ENCODE data around the gene VSIR.
A peak's percentile ranks its signal among the peaks of the same experiment; 100 is the strongest.

VSIR gene

DNA sequence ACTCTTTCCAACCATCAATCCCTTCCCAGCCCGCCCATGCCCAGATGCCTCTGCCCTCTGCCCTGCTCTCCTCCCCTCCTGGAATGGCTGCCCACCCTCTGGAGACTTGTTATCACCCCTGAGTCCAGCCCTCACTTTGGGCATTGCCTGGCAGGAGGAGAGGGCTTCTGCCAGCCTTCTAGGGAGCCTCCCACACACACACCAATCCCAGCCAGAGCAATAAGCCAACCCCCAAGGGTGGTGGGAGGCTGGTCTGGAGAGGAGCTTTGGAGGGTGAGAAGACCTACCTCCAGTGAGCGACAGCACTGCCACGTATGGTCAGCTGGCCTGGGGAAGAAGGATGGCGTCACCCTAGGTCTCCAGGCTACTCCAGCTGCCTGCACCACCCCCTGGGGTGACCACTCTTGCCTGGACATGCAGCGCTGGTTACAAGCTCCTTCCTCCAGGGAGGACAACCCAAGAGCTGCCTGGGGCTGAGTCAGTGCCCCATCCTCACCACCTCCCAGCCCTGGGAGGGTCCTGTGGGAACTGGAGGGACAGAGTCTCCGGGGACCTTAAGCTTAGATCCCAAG is 62.2 kb downstream of the VSIR start:
- no peak for DNase-seq

DNA sequence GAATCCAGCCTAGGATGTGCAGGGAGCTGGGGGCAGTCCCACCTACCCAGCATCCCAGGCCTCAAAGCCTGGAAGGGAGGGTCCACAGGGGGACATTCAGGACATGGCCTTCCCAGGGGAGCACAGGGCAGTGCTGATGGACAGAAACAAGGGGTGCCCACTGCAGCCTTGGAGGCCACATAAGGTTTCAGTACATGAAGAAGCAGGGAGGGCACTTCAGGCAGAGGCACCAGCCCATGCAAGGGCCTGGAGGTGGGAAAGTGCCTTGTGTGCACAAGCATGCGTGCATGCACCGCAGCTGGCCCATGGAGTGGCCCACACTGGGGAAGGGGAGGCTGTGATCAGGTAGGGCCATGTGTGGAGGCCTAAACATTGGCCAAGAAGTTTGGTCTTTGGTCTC is 62.8 kb downstream of the VSIR start:
- no peak for DNase-seq

DNA sequence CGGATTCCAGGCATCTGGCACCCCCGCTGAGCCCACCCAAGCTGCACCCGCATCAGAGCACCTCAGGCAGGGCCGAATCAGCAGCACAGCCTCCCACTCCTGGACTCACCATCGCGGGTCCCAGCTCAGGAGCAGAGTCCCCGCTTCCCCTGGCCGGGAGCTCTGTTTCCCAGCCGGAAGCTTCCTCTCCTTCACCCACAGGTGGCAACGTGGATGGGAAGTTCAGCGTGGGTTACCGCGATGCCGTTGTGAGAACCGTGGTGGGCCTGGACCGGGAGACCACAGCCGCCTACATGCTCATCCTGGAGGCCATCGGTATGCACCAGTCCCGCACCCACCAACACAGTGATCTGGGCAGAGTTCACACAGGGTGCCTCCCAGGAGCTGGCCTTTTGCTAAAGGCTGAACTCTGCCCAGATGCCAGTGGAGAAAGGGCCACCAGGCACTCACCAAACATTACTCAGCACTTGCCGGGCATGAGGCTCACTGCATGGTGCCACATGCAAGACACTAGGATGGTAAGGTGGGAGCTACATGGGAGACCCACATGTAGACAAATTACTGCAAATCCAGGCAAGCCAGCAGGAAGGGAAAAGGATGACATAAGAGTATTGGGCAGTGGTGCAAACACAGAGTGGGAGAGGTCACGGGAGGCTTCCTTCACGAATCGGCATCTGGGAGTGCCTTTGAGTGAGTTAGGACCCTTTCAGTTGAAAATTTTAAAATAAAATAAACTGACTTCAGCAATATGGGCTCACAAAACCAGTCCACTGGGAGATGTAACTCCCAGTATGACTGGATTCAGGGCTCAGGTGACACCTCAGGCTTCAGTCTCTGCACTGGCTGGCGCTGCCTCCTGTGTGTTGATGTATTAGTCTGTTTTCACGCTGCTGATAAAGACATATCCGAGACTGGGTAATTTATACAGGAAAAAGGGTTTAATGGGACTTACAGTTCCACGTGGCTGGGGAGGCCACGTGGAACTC is 64.1 kb downstream of the VSIR start:
- no peak for DNase-seq

DNA sequence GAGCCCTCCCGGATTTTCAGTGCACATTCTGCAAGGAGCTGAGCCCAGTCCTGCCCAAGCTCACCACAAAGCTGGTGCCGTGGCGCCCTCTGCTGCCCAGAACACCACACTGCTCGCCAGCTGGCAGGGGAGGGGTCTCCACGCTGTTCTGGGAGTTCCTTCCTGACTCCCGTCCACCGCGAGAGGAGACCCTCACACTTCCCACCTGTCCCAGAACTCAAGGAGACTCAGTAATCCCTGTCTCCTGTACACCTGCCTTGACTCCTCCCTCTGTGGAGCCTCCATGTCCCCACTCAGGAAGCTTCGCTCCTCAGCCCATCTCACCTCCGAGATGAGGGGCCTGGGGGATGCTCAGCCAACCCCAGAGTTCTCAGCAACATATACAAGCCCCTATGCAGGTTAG is 65.0 kb downstream of the VSIR start:
- peak; percentile 10 for DNase-seq

DNA sequence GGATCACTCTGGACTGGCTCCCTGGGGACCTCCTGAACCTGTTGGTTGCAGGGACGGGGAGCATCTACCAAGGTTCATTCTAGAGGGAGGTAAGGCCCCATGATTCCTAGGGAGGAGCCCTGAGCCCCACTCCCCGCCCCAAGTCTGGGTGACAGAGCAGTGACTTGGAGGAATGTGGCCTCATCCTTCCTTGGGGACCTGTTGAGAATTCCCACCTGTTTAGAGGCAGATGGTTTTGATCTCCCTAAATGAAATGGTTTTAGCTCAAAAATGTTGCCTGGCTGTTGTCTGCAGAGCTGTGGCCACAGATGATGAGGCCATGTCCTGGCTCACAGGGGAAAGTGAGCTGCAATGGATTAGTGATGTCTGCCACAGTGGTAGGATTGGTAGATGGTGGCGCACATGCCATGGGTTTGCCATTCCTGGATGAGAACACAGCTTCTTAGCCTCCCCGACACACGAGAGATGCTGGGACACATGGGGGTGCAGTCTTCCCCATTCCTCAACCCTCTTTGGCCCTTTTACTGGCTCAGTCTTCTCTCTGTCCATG is 66.0 kb downstream of the VSIR start:
- no peak for DNase-seq

DNA sequence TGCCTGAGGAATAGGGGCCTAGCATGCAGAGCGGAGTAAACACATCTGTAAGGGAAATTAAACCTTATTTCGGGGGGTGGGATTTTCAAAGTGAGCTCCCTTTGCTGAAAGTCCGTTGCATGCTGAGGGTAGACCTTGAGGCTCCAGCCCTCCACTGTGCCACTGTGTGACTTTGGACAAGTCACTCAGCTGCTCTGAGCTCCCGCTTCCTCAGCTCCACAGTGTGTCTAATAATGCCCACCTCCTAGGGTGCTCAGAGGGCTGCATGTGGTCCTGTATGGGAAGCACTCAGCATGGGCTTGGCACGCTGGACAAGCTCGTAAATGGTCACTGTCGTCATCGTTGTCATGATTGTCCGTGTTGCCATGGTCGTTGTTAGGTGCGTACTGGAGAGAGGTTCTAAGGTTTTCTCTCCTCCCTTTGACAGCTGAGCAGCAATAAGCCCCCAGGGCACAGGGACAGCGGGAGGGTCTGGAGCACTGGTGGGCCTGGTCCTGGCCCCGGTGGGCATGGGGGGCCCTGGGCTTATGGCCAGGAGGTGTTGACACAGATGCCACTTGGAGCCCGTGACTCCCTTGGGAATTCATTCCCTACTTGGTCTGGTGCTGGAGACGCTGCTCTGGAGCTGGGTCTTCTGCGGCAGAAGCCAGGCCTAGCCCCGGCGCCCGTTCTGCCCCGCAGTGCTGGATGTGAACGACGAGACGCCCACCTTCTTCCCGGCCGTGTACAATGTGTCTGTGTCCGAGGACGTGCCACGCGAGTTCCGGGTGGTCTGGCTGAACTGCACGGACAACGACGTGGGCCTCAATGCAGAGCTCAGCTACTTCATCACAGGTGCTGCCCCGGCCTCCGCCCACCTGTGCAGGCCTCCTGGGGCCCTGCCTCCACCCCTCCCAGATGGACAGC is 66.9 kb downstream of the VSIR start:
- no peak for DNase-seq

DNA sequence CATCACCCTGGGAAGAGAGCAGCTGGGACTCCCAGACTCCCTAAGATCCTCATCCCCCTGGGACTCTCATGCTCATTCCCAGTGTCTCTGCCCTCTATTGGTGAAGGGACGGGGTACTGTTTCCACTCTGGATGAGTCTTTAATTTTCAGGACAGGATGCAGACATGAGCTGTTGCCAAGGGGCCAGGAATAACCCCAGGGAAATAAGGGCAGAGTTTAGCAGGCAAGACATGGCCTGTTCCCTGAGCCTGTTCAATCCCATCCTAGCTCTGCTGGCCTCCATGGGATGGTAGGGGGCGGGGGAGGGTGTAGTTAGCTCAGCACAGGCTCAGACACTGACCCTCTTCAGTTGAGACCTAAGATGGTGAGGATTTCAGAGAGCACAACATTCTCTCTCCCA is 67.7 kb downstream of the VSIR start:
- DNase-seq, result no peak

DNA sequence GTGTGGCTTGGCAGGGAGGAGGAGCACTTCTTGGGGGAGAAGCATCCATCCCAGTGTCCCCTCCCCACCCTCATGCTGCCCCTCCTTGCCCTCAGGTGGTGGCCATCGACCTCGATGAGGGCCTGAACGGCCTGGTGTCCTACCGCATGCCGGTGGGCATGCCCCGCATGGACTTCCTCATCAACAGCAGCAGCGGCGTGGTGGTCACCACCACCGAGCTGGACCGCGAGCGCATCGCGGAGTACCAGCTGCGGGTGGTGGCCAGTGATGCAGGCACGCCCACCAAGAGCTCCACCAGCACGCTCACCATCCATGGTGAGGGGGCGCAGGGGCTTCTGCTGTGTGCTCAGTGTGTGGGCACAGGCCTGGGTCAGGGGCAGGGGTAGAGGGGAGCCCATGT is 68.5 kb downstream of the VSIR start:
- DNase-seq, result no peak

DNA sequence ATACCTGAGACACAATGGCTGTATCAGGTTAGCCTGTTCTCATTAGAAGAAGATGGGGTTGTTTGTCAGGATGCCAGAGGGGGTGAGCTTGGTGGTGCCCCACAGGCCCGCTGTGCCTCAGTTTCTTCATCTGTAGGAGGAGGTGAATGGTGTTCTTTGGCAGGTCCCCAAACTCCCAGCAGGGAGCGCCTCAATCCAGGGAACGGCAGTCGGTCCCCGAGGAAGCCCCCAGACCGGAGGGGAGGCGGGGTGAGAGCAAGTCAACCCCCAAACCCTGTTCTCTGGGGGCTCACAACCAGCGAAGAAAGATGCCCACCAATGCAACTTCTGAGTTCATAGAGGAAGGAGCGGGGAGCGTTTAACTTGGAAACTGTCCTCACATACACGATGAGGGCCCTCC is 69.7 kb downstream of the VSIR start:
- no peak for DNase-seq

DNA sequence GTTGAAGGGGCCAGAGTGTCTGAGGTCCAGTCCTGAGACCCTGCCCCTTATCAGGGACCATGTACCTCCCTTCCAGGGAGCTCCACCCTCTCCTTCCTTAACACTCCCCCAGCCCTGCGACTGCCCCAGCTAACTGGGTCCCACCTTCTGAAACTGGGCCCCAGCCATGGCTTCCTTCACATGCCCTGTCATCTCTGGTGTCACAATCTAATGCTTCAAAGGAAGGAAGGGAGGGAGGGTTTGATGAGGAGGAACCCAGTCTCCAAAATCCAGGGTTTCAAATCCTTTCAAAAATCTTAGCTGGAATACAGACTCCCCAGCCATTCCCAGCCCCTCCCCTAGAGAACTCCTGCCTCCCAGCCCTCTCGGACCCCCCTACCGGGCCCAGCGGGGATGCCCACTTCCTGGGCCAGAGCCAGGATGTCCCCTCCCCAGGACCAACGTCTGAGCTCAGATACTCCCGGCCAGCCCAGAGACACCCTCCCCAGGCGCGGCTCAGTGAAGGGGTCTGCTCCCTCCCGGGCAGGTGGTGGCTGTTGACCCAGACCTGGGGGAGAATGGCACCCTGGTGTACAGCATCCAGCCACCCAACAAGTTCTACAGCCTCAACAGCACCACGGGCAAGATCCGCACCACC is 71.7 kb downstream of the VSIR start:
- DNase-seq, result no peak

DNA sequence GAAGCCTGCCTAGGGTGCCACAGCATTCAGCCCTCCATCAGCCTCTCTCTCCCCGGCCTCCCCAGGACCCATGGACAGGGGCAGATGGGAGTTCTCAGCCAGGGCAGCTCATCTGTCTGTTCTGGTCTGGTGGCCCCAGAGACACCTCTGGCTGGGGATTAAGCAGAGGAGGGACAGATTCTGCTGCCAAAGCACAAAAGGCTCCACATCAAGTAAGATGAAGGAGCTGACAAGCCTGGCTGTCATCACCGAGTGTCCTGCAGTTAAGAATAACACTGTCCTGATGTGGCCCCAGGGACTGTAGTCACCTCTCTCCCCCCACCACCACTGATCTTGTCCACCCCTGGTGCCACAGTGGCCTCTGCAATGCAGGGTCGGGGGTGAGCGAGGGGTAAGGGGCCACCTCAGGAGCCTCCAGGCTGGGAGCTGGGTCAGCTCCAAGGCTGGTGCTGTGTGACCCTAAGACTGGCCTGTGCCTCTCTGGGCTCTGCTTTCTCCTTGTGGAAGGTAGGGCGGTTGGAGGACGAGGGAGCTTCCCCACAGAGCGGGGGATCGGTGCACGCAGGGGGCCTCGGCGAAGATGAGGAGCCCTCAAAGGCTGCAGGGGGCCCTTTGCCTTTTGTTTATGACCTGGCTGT is 72.5 kb downstream of the VSIR start:
- no peak for DNase-seq

DNA sequence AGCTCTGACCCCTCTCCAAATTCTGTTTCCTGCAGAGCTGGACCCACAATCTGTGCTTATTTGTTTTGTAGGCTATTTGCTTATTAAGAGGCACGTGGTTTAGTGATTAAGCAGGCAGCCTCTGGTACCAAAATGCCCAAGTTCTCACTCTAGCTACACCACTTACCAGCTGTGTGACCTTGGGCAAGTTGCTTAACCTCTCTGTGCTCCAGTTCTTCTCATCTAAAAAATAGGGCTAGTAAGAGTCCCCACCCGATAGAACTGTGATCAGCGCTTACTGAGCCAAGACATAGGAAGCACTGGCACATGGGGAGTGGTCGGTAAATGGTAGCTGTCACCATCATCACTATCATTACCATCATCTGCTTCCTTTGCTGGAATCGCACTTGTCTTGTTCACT is 74.6 kb downstream of the VSIR start:
- no peak for DNase-seq

DNA sequence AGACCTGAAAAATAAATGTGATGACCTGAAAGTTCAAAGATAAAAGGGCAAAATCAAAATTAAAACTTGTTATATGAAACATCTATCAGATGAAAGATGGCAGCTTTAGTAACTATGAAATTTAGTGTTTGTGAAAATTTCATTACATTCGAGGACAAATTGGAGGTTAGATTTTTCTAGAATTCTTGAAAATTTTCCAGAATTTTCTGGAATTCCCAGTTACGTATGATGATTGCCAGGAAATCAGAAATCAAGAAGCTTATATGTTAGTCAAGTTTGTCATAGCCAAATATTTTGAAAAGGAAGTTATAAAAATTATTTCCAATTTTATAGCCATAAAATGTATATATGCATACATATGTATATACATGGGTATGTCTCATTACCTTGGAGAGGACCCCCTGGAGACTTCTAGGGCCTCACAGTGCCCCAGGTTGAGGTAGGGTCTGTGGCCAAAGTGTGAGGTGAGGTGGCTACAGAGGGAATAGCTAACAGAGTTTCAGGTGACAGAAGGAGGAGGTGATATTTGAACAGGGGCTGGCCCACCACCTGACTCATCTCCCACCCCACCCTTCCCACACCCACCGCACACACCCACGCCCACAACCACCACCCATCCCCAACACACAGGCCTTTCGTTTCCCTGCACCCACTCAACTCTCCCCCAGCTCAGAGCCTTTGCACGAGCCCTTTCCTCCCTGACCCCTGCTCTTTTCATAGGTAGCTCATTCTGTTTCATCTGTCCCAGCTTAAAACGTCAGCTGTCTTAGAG is 75.2 kb downstream of the VSIR start:
- no peak for DNase-seq

Data from fibroblast of upper back skin (primary cell).